Subcutaneous abdominal adipose tissue (tissue), 5 donors: ENCODE data around the gene TCEAL8.
"Not testable (repeated sequence)": the region's sequence is repeated elsewhere in the genome, so short reads cannot be mapped to it uniquely, and the experiment has no call there.

Source experiments
- H3K27ac ChIP-seq: one replicate; pipeline ENCODE4 v1.7.0; 2013; ENCODE audit warnings: low read depth, mild to moderate bottlenecking, inconsistent platforms, low read length, moderate library complexity
- H3K27me3 ChIP-seq, 5 donors: one replicate each; pipeline ENCODE4 v1.7.0; 2013; ENCODE audit warnings: low read length in 5 of 5, inconsistent platforms in 1 of 5; ENCODE audit not compliant: control insufficient read depth in 5 of 5, insufficient read depth in 4 of 5
- H3K36me3 ChIP-seq, 5 donors: one replicate each; pipeline ENCODE4 v1.7.0; 2013; ENCODE audit warnings: low read length in 5 of 5; ENCODE audit not compliant: control insufficient read depth in 5 of 5, insufficient read depth in 5 of 5
- H3K4me1 ChIP-seq, 5 donors: one replicate each; pipeline ENCODE4 v1.7.0; 2013; ENCODE audit warnings: low read length in 5 of 5, mild to moderate bottlenecking in 3 of 5, moderate library complexity in 1 of 5; ENCODE audit not compliant: control insufficient read depth in 5 of 5, insufficient read depth in 5 of 5
- H3K4me3 ChIP-seq, 5 donors: one replicate each; pipeline ENCODE4 v1.7.0; 2013; ENCODE audit warnings: low read length in 5 of 5, low read depth in 1 of 5
- H3K9ac ChIP-seq, 5 donors: one replicate each; pipeline ENCODE4 v1.7.0; 2013; ENCODE audit warnings: low read length in 5 of 5, mild to moderate bottlenecking in 4 of 5, moderate library complexity in 3 of 5
- H3K9me3 ChIP-seq, 5 donors: one replicate each; pipeline ENCODE4 v1.7.0; 2013; ENCODE audit warnings: low read length in 5 of 5; ENCODE audit not compliant: control insufficient read depth in 5 of 5
- donor health status: healthy.
- donor health status: healthy.
- donor health status: healthy.
- donor health status: healthy.
- donor health status: healthy.

Gene TCEAL8

GRCh38 chrX:103225918-103226317 is 29.0 kb downstream of the TCEAL8 start:
- H3K27me3 ChIP-seq: peaks cover 0 to 22% (median 8%) of the 10 kb centered on the region in 5 donors
- not testable (repeated sequence) for H3K4me3 ChIP-seq, H3K4me1 ChIP-seq, H3K9me3 ChIP-seq, H3K36me3 ChIP-seq, H3K9ac ChIP-seq, H3K27ac ChIP-seq

DNA sequence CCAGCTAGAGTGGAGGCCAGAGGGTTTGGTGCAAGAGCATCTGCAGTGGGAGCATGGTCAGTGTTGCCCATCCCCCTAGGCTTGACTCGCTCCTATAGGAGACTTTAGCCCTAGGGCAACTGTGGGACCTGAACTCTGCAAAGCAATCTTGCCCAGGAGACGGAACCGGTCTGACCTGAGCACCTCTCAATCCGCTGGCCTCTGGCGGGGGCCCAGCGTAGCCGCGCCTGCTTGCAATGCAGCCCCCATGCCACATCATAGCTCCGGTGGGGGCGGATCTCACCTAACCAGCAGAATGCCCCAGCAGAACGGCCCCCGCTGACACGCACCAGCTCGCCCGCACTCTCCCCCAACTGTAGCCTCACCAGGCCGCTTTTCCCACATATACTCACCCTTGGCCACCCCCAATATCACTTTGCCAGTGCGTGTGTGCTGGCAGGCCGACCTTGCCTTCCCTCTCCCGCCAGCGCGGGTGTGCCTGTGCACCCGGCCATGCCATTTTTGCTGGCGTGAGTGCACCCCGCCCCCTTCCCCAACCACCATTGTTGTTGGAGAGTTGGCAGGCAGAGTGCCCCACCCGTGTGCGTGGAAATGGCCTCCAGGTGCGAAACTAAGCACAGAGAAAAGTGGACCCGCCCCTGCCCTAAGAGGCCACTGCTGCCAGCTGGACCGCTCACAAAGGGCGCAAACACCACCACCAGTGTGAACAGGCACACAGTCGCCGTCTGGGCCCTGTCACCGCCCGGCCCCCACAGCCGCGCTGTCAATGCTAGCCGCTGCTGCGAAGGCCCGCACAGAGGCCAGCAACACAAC is 34.2 kb downstream of the TCEAL8 start:
- H3K4me3 ChIP-seq: peak overlapping the region in 1 of 5 donors; percentile 31
- H3K9me3 ChIP-seq: peaks cover 0 to 4% (median 0%) of the 10 kb centered on the region in 5 donors
- no peaks in the 10 kb centered on the region for H3K36me3 ChIP-seq
- no peak overlapping the region for H3K9ac ChIP-seq
- peaks cover 0 to 35% (median 14%) of the 10 kb centered on the region in 5 donors for H3K27me3 ChIP-seq
- peaks cover 0 to 3% (median 0%) of the 10 kb centered on the region in 5 donors for H3K4me1 ChIP-seq
- no peak overlapping the region for H3K27ac ChIP-seq

GRCh38 chrX:103215425-103215991 is 39.4 kb downstream of the TCEAL8 start:
- peaks cover 0 to 14% (median 7%) of the 10 kb centered on the region in 5 donors for H3K27me3 ChIP-seq
- peak overlapping the region in 4 of 5 donors; percentile 32 to 73 (median 64) for H3K9ac ChIP-seq
- H3K27ac ChIP-seq: no peak overlapping the region
- no peaks in the 10 kb centered on the region for H3K36me3 ChIP-seq
- H3K4me3 ChIP-seq: peak overlapping the region; percentile 8 to 69 (median 59)
- H3K9me3 ChIP-seq: no peaks in the 10 kb centered on the region
- peaks cover 0 to 4% (median 0%) of the 10 kb centered on the region in 5 donors for H3K4me1 ChIP-seq

DNA sequence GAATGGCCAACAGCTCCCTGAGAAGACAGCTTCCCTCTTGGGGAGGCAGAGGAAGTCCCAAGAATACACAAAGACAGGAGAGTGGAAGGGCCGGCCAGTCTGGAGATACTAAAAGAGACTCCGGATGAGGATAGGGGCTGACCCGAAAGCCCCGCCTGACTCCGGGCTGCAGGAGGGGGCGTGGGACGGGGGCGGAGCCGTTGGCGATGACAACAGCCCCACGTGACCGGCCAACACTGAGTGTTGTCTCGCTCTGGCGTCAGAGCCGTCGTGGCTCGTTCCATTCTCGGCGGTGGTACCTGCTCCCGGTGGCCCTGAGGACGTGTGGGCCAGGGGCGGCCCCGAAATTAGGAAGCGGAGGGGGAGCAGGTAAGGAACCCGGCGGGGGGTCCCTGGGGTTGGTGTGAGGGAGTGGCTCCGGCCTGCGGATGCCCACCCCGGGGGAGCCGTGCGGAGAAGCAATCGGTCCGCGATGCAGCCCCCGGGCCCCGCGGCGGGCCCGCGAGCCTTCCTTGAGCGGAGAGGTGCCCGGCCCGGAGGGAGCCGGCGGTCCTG is 40.0 kb downstream of the TCEAL8 start, which contains the start of gene BEX4:
BEX4 (plus strand) TSS at position 239 of the 555 bp plus-strand sequence. CDS start 1,046 bp downstream, outside the sequence.
- H3K27me3 ChIP-seq: peaks cover 0 to 9% (median 4%) of the 10 kb centered on the region in 5 donors
- no peak within 1 kb of the TSS for H3K27ac ChIP-seq
- H3K4me1 ChIP-seq: peaks cover 0 to 4% (median 0%) of the 10 kb centered on the region in 5 donors
- peak within 1 kb of the TSS; percentile 8 to 69 (median 59) for H3K4me3 ChIP-seq
- H3K9me3 ChIP-seq: no peaks in the 10 kb centered on the region
- H3K36me3 ChIP-seq: no peaks in the 10 kb centered on the region
- peak within 1 kb of the TSS in 4 of 5 donors; percentile 32 to 73 (median 64) for H3K9ac ChIP-seq

- Histone ChIP-seq H3K27ac (no peak overlapping the region), H3K4me3 (no peak overlapping the region), H3K27me3 (peaks cover 0 to 6% (median 5%) of the 10 kb centered on the region in 5 donors), H3K36me3 (no peaks in the 10 kb centered on the region), H3K9ac (no peak overlapping the region), H3K9me3 (no peaks in the 10 kb centered on the region), H3K4me1 (peaks cover 0 to 4% (median 0%) of the 10 kb centered on the region in 5 donors)
These were observed 42.1 kb downstream of the TCEAL8 start for GRCh38 chrX:103212749-103213457.

- peaks cover 0 to 3% (median 0%) of the 10 kb centered on the region in 5 donors for H3K9me3 ChIP-seq
- H3K4me1 ChIP-seq: peaks cover 0 to 4% (median 0%) of the 10 kb centered on the region in 5 donors
- H3K4me3 ChIP-seq: no peak overlapping the region
- H3K27ac ChIP-seq: no peak overlapping the region
- no peaks in the 10 kb centered on the region for H3K36me3 ChIP-seq
- peaks cover 2 to 8% (median 4%) of the 10 kb centered on the region in 5 donors for H3K27me3 ChIP-seq
- no peak overlapping the region for H3K9ac ChIP-seq
These were observed 43.8 kb downstream of the TCEAL8 start for GRCh38 chrX:103211012-103211715.

GRCh38 chrX:103210056-103210455 is 44.9 kb downstream of the TCEAL8 start:
- Histone ChIP-seq H3K4me3 (no peak overlapping the region), H3K9ac (no peak overlapping the region), H3K27ac (no peak overlapping the region), H3K9me3 (peaks cover 0 to 3% (median 0%) of the 10 kb centered on the region in 5 donors), H3K4me1 (peaks cover 0 to 4% (median 0%) of the 10 kb centered on the region in 5 donors), H3K36me3 (no peaks in the 10 kb centered on the region), H3K27me3 (peaks cover 2 to 9% (median 4%) of the 10 kb centered on the region in 5 donors)
